K562 (cell line): Measurements from ENCODE around the gene LBHD2. TPM values are rescaled to one million over a fixed set of nuclear protein-coding genes. Genes with fewer than 3 reads are reported as not detected.
"Not testable (repeated sequence)": the region's sequence is repeated elsewhere in the genome, so short reads cannot be mapped to it uniquely, and the experiment has no call there.

Experiments
- ADNP ChIP-seq: fragments of 200-800 bp; sonication (Bioruptor generic); IDR thresholded peaks from 2 replicates; pipeline ENCODE4 v1.6.1; 2016; ENCODE audit warnings: missing genetic modification characterization, missing compliant biosample characterization
- NFYB ChIP-seq: IDR thresholded peaks from 2 replicates; pipeline ENCODE4 v1.6.1; 2011; ENCODE audit warnings: mild to moderate bottlenecking, moderate library complexity; ENCODE audit not compliant: insufficient read length; ENCODE audit errors: extremely low read depth
- NR2C2 ChIP-seq, 2 experiments: fragments of 200-800 bp in 1 of 2; sonication (Bioruptor generic) in 1 of 2; sonication (generic) in 1 of 2; formaldehyde crosslinking in 1 of 2; IDR thresholded peaks; 2 replicates each; pipeline versions ENCODE4 v1.6.1 to v1.8.0; 2016 to 2022; ENCODE audit warnings: mild to moderate bottlenecking in 1 of 2, missing compliant biosample characterization in 1 of 2, missing genetic modification characterization in 1 of 2, missing genetic modification reagents in 1 of 2
- NRF1 ChIP-seq, 2 experiments: fragments of 450-650 bp; IDR thresholded peaks in 1 of 2; conservative IDR thresholded peaks in 1 of 2; 2 replicates each; pipeline ENCODE4 v1.6.1; 2014; ENCODE audit warnings: mild to moderate bottlenecking in 2 of 2
- RBBP5 ChIP-seq: fragments of 200-600 bp; sonication (generic); IDR thresholded peaks from 2 replicates; pipeline ENCODE4 v1.6.1; 2012; ENCODE audit warnings: borderline replicate concordance, mild to moderate bottlenecking, low read length, control low read depth, inconsistent platforms; ENCODE audit not compliant: insufficient read depth, poor library complexity, severe bottlenecking
- ZNF592 ChIP-seq: fragments of 450-650 bp; IDR thresholded peaks from 2 replicates; pipeline ENCODE4 v1.6.1; 2017; ENCODE audit warnings: antibody characterized with exemption, mild to moderate bottlenecking
- polyA plus RNA-seq, 8 experiments: library from polyadenylated mRNA; depleted of rRNA in 4 of 8; stranded (reverse) in 5 of 8; unstranded in 3 of 8; fragments of >200 nt; fragmentation: Nextera tagmentation in 2 of 8; fragmentation: Illumina TruSeq in 1 of 8; extraction: Ambion mirVana in 2 of 8; extraction: Trizol in 1 of 8; gene quantifications; 2 replicates each; pipeline versions ENCODE4 v1.2.1 to v1.2.3, GENCODE V29; 2011 to 2014; ENCODE audit warnings: inconsistent platforms in 1 of 8, missing spikeins in 1 of 8
- total RNA-seq, 7 experiments: library from RNA; depleted of rRNA in 6 of 7; stranded (reverse); fragments of >200 nt in 6 of 7; fragmentation: Illumina TruSeq in 2 of 7; extraction: Trizol in 2 of 7; gene quantifications; 2 replicates each; pipeline versions ENCODE4 v1.2.1 to v1.2.3, GENCODE V29; 2011 to 2021; ENCODE audit warnings: low replicate concordance in 1 of 7
- TF ChIP-seq, protein P1 (sequence below): fragments of 450-650 bp; IDR thresholded peaks from 2 replicates; pipeline ENCODE4 v1.6.1; 2016; ENCODE audit warnings: mild to moderate bottlenecking, moderate library complexity

The LBHD2 gene
- total and polyA plus RNA-seq, 9 of the 15 experiments (the other 6 are each of a cell fraction or from before 2014, with no cell fraction given): not detected

DNA sequence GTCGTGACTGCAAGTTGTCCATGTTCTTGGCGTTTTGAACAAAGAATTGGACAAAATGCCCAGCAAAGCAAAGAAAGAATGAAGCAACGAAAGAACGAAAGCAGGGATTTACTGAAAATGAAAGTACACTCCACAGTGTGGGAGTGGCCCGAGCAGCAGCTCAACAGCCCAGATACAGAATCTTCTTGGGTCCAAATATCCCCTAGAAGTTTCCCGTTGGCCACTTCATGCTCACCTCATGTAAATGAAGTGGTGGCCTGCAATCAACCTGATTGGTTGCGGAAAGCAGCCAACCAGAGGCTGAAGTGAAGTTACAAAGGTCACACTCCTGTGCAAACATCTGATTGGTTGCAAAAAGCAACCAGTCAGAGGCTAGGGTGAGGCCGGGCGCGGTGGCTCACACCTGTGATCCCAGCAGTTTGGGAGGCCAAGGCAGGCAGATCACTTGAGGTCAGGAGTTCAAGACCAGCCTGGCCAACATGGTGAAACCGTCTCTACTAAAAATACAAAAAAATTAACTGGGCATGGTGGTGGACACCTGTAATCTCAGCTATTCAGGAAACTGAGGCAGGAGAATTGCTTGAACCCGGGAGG, 31.2 kb downstream of the LBHD2 start (continued):
- TF ChIP-seq, protein P1, sequence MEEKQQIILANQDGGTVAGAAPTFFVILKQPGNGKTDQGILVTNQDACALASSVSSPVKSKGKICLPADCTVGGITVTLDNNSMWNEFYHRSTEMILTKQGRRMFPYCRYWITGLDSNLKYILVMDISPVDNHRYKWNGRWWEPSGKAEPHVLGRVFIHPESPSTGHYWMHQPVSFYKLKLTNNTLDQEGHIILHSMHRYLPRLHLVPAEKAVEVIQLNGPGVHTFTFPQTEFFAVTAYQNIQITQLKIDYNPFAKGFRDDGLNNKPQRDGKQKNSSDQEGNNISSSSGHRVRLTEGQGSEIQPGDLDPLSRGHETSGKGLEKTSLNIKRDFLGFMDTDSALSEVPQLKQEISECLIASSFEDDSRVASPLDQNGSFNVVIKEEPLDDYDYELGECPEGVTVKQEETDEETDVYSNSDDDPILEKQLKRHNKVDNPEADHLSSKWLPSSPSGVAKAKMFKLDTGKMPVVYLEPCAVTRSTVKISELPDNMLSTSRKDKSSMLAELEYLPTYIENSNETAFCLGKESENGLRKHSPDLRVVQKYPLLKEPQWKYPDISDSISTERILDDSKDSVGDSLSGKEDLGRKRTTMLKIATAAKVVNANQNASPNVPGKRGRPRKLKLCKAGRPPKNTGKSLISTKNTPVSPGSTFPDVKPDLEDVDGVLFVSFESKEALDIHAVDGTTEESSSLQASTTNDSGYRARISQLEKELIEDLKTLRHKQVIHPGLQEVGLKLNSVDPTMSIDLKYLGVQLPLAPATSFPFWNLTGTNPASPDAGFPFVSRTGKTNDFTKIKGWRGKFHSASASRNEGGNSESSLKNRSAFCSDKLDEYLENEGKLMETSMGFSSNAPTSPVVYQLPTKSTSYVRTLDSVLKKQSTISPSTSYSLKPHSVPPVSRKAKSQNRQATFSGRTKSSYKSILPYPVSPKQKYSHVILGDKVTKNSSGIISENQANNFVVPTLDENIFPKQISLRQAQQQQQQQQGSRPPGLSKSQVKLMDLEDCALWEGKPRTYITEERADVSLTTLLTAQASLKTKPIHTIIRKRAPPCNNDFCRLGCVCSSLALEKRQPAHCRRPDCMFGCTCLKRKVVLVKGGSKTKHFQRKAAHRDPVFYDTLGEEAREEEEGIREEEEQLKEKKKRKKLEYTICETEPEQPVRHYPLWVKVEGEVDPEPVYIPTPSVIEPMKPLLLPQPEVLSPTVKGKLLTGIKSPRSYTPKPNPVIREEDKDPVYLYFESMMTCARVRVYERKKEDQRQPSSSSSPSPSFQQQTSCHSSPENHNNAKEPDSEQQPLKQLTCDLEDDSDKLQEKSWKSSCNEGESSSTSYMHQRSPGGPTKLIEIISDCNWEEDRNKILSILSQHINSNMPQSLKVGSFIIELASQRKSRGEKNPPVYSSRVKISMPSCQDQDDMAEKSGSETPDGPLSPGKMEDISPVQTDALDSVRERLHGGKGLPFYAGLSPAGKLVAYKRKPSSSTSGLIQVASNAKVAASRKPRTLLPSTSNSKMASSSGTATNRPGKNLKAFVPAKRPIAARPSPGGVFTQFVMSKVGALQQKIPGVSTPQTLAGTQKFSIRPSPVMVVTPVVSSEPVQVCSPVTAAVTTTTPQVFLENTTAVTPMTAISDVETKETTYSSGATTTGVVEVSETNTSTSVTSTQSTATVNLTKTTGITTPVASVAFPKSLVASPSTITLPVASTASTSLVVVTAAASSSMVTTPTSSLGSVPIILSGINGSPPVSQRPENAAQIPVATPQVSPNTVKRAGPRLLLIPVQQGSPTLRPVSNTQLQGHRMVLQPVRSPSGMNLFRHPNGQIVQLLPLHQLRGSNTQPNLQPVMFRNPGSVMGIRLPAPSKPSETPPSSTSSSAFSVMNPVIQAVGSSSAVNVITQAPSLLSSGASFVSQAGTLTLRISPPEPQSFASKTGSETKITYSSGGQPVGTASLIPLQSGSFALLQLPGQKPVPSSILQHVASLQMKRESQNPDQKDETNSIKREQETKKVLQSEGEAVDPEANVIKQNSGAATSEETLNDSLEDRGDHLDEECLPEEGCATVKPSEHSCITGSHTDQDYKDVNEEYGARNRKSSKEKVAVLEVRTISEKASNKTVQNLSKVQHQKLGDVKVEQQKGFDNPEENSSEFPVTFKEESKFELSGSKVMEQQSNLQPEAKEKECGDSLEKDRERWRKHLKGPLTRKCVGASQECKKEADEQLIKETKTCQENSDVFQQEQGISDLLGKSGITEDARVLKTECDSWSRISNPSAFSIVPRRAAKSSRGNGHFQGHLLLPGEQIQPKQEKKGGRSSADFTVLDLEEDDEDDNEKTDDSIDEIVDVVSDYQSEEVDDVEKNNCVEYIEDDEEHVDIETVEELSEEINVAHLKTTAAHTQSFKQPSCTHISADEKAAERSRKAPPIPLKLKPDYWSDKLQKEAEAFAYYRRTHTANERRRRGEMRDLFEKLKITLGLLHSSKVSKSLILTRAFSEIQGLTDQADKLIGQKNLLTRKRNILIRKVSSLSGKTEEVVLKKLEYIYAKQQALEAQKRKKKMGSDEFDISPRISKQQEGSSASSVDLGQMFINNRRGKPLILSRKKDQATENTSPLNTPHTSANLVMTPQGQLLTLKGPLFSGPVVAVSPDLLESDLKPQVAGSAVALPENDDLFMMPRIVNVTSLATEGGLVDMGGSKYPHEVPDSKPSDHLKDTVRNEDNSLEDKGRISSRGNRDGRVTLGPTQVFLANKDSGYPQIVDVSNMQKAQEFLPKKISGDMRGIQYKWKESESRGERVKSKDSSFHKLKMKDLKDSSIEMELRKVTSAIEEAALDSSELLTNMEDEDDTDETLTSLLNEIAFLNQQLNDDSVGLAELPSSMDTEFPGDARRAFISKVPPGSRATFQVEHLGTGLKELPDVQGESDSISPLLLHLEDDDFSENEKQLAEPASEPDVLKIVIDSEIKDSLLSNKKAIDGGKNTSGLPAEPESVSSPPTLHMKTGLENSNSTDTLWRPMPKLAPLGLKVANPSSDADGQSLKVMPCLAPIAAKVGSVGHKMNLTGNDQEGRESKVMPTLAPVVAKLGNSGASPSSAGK: peak; percentile 24; the same call in 1 of the 2 replicates
- peak; percentile 39 for TF ChIP-seq RBBP5
- TF ChIP-seq ZNF592: 0 out of 2 replicates have a peak, but pooled peaks have one; percentile 26
- TF ChIP-seq ADNP (tag): peak; percentile 41; the same call in 1 of the 2 replicates
- TF ChIP-seq NRF1 (conservative IDR thresholded peaks at IDR 0.05 in 1 of 2, IDR thresholded peaks at IDR 0.05 in 1 of 2): peak; percentile 42 to 48; a peak in 2 of 4 replicates
- peak; percentile 2 for TF ChIP-seq NFYB
- TF ChIP-seq NR2C2 (CRISPR knock-in tag; IDR thresholded peaks at IDR 0.05): not testable (repeated sequence)
- TF ChIP-seq NR2C2 (tag; IDR thresholded peaks at IDR 0.05): peak; percentile 42; the same call in 1 of the 2 replicates
- TF ChIP-seq, all 486 proteins: peak for 13; not testable (repeated sequence) for 473
